Transverse colon (tissue), 4 donors: Measurements from ENCODE around the gene DEFB118. TPM values are rescaled to one million over a fixed set of nuclear protein-coding genes. Genes with fewer than 3 reads are reported as not detected.

ENCODE experiments used
- DNase-seq: peaks from one replicate; pipeline ENCODE4 v3.0.0-alpha.2; 2019
- H3K27ac ChIP-seq, 4 donors: fragments of 200-600 bp; sonication (generic); 2 replicates each; pipeline ENCODE4 v1.5.1; 2016 to 2018; ENCODE audit warnings: inconsistent platforms in 4 of 4
- H3K27me3 ChIP-seq: fragments of 200-600 bp; sonication (generic); 2 replicates; pipeline ENCODE4 v1.5.1; 2017; ENCODE audit warnings: inconsistent platforms
- H3K36me3 ChIP-seq, 4 donors: fragments of 200-600 bp; sonication (generic); 2 replicates each; pipeline ENCODE4 v1.5.1; 2017 to 2019; ENCODE audit warnings: inconsistent platforms in 4 of 4
- H3K4me1 ChIP-seq, 4 donors: fragments of 200-600 bp; sonication (generic); 2 replicates each; pipeline ENCODE4 v1.5.1; 2017 to 2020; ENCODE audit warnings: inconsistent platforms in 4 of 4
- H3K4me3 ChIP-seq, 4 donors: fragments of 200-600 bp; sonication (generic); 1 replicate in 1 of 4; 2 replicates in 3 of 4; pipeline versions ENCODE4 v1.5.1 to v1.6.1; 2017 to 2019; ENCODE audit warnings: inconsistent platforms in 4 of 4
- H3K9me3 ChIP-seq, 2 donors: fragments of 200-600 bp; sonication (generic); 2 replicates each; pipeline ENCODE4 v1.5.1; 2017 to 2019; ENCODE audit warnings: inconsistent platforms in 2 of 2
- EP300 ChIP-seq: sonication (generic); formaldehyde crosslinking; IDR thresholded peaks from one replicate; pipeline ENCODE4 v1.6.1; 2017; ENCODE audit warnings: antibody characterized with exemption, low read depth
- POLR2A ChIP-seq: fragments of 450-650 bp; IDR thresholded peaks from one replicate; pipeline ENCODE4 v1.6.1; 2016; ENCODE audit warnings: antibody characterized with exemption, mild to moderate bottlenecking, moderate library complexity
- POLR2AphosphoS5 ChIP-seq, 3 donors: sonication (generic); formaldehyde crosslinking; IDR thresholded peaks; one replicate each; pipeline ENCODE4 v1.6.1; 2016; ENCODE audit warnings: antibody characterized with exemption in 3 of 3
- WGBS, 2 donors: methylation state at CpG; one replicate each; pipeline ENCODE4 v1.1.5; 2018; ENCODE audit warnings: low coverage in 1 of 2; 5-methylcytosine and 5-hydroxymethylcytosine counted together
- in situ Hi-C, 4 donors: fragments of 200-750 bp; cut with MboI; loops; one replicate each; pipeline versions ENCODE4 v1.15.0 to v1.15.1; 2017; ENCODE audit warnings: low sequenced_read_pairs in 3 of 4, low pct_ligation_motif_present in 1 of 4, low pct_unique_long_range_greater_than_20kb in 1 of 4
- intact Hi-C: fragments of 100-400 bp; cut with DNase I; formaldehyde crosslinking; loops from one replicate; pipeline ENCODE4 v1.15.1; 2023; ENCODE audit warnings: low total_unique reads
- total RNA-seq, 4 donors: library from RNA; depleted of rRNA; stranded (reverse); fragments of >200 nt; gene quantifications; one replicate each; pipeline ENCODE4 v1.1.0, GENCODE V29; 2016
- TF ChIP-seq, protein P1 (sequence below), 5 experiments: fragments of 200-600 bp in 3 of 5; fragments of 450-650 bp in 2 of 5; sonication (generic) in 3 of 5; IDR thresholded peaks; 1 replicate in 2 of 5; 2 replicates in 3 of 5; pipeline ENCODE4 v1.5.1; 2016 to 2017; ENCODE audit warnings: antibody characterized with exemption in 5 of 5, inconsistent platforms in 3 of 5, mild to moderate bottlenecking in 2 of 5, moderate library complexity in 1 of 5

DEFB118 gene, protein sequence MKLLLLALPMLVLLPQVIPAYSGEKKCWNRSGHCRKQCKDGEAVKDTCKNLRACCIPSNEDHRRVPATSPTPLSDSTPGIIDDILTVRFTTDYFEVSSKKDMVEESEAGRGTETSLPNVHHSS
- total RNA-seq, result not detected

- TF ChIP-seq, protein P1, sequence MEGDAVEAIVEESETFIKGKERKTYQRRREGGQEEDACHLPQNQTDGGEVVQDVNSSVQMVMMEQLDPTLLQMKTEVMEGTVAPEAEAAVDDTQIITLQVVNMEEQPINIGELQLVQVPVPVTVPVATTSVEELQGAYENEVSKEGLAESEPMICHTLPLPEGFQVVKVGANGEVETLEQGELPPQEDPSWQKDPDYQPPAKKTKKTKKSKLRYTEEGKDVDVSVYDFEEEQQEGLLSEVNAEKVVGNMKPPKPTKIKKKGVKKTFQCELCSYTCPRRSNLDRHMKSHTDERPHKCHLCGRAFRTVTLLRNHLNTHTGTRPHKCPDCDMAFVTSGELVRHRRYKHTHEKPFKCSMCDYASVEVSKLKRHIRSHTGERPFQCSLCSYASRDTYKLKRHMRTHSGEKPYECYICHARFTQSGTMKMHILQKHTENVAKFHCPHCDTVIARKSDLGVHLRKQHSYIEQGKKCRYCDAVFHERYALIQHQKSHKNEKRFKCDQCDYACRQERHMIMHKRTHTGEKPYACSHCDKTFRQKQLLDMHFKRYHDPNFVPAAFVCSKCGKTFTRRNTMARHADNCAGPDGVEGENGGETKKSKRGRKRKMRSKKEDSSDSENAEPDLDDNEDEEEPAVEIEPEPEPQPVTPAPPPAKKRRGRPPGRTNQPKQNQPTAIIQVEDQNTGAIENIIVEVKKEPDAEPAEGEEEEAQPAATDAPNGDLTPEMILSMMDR (IDR thresholded peaks at IDR 0.05), result no peak
- TF ChIP-seq POLR2AphosphoS5 (IDR thresholded peaks at IDR 0.05), result no peak
- TF ChIP-seq POLR2A, result no peak
- TF ChIP-seq EP300, result no peak
- H3K4me1 ChIP-seq, result no peaks in the 10 kb centered on the region
- no peaks in the 10 kb centered on the region for H3K9me3 ChIP-seq
- no peaks in the 10 kb centered on the region for H3K27me3 ChIP-seq
- no peak within 1 kb of the TSS for H3K27ac ChIP-seq
- in situ Hi-C loops, result no loop called here
- 81 to 83% methylated on average over 1 to 2 of the region's 2 CpGs for WGBS, 2 donors
- no peaks in the 10 kb centered on the region for H3K36me3 ChIP-seq
- no peak within 1 kb of the TSS for H3K4me3 ChIP-seq
- intact Hi-C loops, result no loop called here
- DNase-seq, result no peak
These were observed at the start of gene DEFB118 for GRCh38 chr20:31368301-31368700. Gene DEFB118 (plus strand): TSS chr20:31368601. CDS start chr20:31368651, 50 bp downstream.

DNA sequence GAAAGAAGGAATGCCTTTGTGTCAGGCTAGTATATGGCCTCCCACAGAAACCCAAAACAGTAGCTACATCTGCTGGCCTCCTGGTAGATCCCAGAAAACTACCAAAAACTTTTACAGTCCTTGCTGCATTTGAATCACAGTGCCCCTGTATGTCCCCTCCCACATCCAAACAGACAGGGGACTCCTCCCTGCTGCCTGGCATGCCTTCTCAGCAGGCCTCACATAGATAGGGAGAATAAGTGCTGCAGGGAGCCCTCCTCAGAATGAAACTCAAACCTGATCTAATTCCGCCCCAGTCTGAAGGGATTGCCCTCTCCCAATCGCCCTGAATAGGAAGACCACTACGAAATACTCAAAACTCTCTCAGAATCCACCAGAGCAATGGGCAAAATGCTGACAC is 45.9 kb upstream of the DEFB118 start:
- no peaks in the 10 kb centered on the region for H3K36me3 ChIP-seq
- in situ Hi-C loops, result loop anchor here in 1 of 4 donors (25.0 kb wide), 1 partner anchor 90 kb away; the partner anchor contains the start of gene DEFB121
- intact Hi-C loops, result no loop called here
- H3K27me3 ChIP-seq, result no peaks in the 10 kb centered on the region
- H3K9me3 ChIP-seq, result peaks cover 0 to 12% of the 10 kb centered on the region in 2 donors
- TF ChIP-seq, protein P1 (IDR thresholded peaks at IDR 0.05), result no peak
- TF ChIP-seq POLR2AphosphoS5 (IDR thresholded peaks at IDR 0.05), result no peak
- TF ChIP-seq EP300, result no peak
- TF ChIP-seq POLR2A, result no peak
- 60 to 65% methylated on average over 1 to 3 of the region's 3 CpGs for WGBS, 2 donors
- H3K4me3 ChIP-seq, result no peak overlapping the region
- H3K27ac ChIP-seq, result no peak overlapping the region
- no peak for DNase-seq
- H3K4me1 ChIP-seq, result no peaks in the 10 kb centered on the region

- Histone ChIP-seq H3K4me3 (no peak overlapping the region), H3K4me1 (no peaks in the 10 kb centered on the region), H3K27ac (no peak overlapping the region), H3K27me3 (no peaks in the 10 kb centered on the region), H3K9me3 (no peaks in the 10 kb centered on the region), H3K36me3 (no peaks in the 10 kb centered on the region)
- intact Hi-C loops (no loop called here), in situ Hi-C loops (no loop called here)
- TF ChIP-seq, protein P1 (IDR thresholded peaks at IDR 0.05), result no peak
- TF ChIP-seq POLR2A, result no peak
- TF ChIP-seq POLR2AphosphoS5 (IDR thresholded peaks at IDR 0.05), result no peak
- TF ChIP-seq EP300, result no peak
- no peak for DNase-seq
These were observed 37.5 kb upstream of the DEFB118 start for GRCh38 chr20:31330893-31331292.

DNA sequence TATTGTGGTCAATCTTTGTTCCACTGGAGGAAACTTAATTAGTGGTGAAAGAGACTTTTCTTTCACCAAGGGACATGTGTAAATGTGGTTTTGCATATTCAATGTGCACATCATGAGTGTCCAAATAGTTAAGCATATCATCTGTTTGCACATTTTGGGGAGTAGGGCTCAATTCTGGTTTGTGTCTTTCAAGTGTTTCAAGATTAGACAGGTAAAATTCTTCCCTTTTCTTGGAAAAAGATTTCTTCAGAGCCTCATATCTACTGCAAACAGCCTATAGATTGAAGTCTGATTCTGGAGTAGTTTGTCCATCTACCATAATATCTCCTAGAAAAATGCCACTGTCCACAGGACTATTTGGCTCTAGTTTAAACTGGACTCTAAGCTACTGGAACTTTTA is 26.9 kb upstream of the DEFB118 start:
- no peak for DNase-seq
- no peak overlapping the region for H3K27ac ChIP-seq
- TF ChIP-seq, protein P1 (IDR thresholded peaks at IDR 0.05), result no peak
- TF ChIP-seq EP300 (no peak), POLR2AphosphoS5 (IDR thresholded peaks at IDR 0.05) (no peak), POLR2A (no peak)
- no peaks in the 10 kb centered on the region for H3K36me3 ChIP-seq
- no peak overlapping the region for H3K4me3 ChIP-seq
- no peaks in the 10 kb centered on the region for H3K9me3 ChIP-seq
- in situ Hi-C loops, result no loop called here
- intact Hi-C loops, result no loop called here
- no peaks in the 10 kb centered on the region for H3K27me3 ChIP-seq
- no peaks in the 10 kb centered on the region for H3K4me1 ChIP-seq
